ENCODE measurements around the gene SUMO2. TPM values are rescaled to one million over a fixed set of nuclear protein-coding genes. Genes with fewer than 3 reads are reported as not detected.

SUMO2 gene
- total and polyA plus RNA-seq, 10 of the 15 experiments (the other 5 are each of a cell fraction or from before 2014, with no cell fraction given): 163 to 803 (median 555) TPM

GRCh38 chr17:75154195-75155106, 28.3 kb downstream of the SUMO2 start, which contains the start of gene JPT1 (continued):
- TF ChIP-seq CEBPZ (IDR thresholded peaks at IDR 0.05; ENCODE audit: low read depth, low read length) (peak; percentile 84), RB1 (IDR thresholded peaks at IDR 0.05; ENCODE audit: borderline replicate concordance) (peak; percentile 90; the same call in 1 of the 2 replicates), CBX3 (IDR thresholded peaks at IDR 0.05; ENCODE audit: borderline replicate concordance, low read depth) (no peak), IKZF2 (IDR thresholded peaks at IDR 0.05) (0 out of 4 replicates have a peak, but pooled peaks of 1 of the 2 experiments have one; percentile 16), CHD2 (IDR thresholded peaks at IDR 0.05; ENCODE audit: borderline replicate concordance, low read depth, low read length) (peak; percentile 95), ZNF274 (IDR thresholded peaks at IDR 0.05; ENCODE audit: insufficient read depth, insufficient read length) (no peak), NR2C2 (IDR thresholded peaks at IDR 0.05; ENCODE audit: borderline replicate concordance, control insufficient read depth, insufficient read length, low read depth) (no peak), IRF3 (IDR thresholded peaks at IDR 0.05) (peak; percentile 90), PBX3 (IDR thresholded peaks at IDR 0.05; ENCODE audit: insufficient replicate concordance, low read depth, low read length) (peak; percentile 98), ASH2L (IDR thresholded peaks at IDR 0.05; ENCODE audit: borderline replicate concordance, low read depth) (peak; percentile 6; the same call in 1 of the 2 replicates), SRF (IDR thresholded peaks at IDR 0.05; ENCODE audit: low read depth in 2 of 2, low read length in 2 of 2) (no peak), CBX5 (IDR thresholded peaks at IDR 0.05; ENCODE audit: low read depth) (no peak), USF1 (IDR thresholded peaks at IDR 0.05; ENCODE audit: borderline replicate concordance, extremely low read length, insufficient read depth, low read depth, low read length) (no peak), TCF7 (IDR thresholded peaks at IDR 0.05; ENCODE audit: borderline replicate concordance) (no peak), IKZF1 (conservative IDR thresholded peaks at IDR 0.05) (peak; percentile 81), ETV6 (conservative IDR thresholded peaks at IDR 0.05 in 1 of 2, IDR thresholded peaks at IDR 0.05 in 1 of 2; ENCODE audit: borderline replicate concordance in 1 of 2, low read depth in 1 of 2) (no peak), ZNF622 (IDR thresholded peaks at IDR 0.05) (no peak), ZZZ3 (IDR thresholded peaks at IDR 0.05; ENCODE audit: control insufficient read depth, insufficient read length, low read depth) (no peak), IRF4 (IDR thresholded peaks at IDR 0.05; ENCODE audit: low read depth, low read length) (no peak), KLF5 (IDR thresholded peaks at IDR 0.05; ENCODE audit: partially characterized antibody) (peak; percentile 80), TARDBP (IDR thresholded peaks at IDR 0.05; ENCODE audit: borderline replicate concordance) (no peak), SUPT20H (IDR thresholded peaks at IDR 0.05; ENCODE audit: borderline replicate concordance, control insufficient read depth, low read depth, low read length) (no peak), TCF3 (IDR thresholded peaks at IDR 0.05; ENCODE audit: borderline replicate concordance, insufficient read depth, low read depth, low read length) (peak; percentile 90)
